Activated naive CD4-positive, alpha-beta T cell treated with anti-CD3 and anti-CD28 coated beads, Interleukin-2, amount 50 U/mL, for 16 hours (primary cell): Measurements from ENCODE around the gene AP3S2.

Experiments used
- DNase-seq: peaks from one replicate; pipeline ENCODE4 v3.0.0-alpha.2; 2020

The AP3S2 gene

DNA sequence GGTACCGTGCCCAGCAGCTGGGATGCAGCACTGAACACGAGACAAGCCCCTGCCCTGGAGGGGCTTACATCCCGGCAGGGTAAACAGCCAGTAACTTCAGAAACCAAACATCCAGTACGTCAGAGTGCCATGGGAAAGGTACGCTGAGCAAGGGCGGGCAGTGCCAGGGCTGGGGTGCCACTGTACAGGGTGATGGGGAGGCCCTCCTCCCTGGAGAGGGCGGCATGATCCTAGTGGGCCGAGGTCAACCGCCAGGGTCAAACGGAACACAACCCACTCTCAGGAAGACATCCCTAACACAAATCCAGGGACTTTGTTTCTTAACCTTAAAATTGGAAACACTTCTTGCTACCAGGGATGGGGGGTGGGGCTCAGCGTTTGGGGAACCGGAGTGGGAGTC lies 63.2 kb downstream of the AP3S2 start:
- DNase-seq = no peak

DNA sequence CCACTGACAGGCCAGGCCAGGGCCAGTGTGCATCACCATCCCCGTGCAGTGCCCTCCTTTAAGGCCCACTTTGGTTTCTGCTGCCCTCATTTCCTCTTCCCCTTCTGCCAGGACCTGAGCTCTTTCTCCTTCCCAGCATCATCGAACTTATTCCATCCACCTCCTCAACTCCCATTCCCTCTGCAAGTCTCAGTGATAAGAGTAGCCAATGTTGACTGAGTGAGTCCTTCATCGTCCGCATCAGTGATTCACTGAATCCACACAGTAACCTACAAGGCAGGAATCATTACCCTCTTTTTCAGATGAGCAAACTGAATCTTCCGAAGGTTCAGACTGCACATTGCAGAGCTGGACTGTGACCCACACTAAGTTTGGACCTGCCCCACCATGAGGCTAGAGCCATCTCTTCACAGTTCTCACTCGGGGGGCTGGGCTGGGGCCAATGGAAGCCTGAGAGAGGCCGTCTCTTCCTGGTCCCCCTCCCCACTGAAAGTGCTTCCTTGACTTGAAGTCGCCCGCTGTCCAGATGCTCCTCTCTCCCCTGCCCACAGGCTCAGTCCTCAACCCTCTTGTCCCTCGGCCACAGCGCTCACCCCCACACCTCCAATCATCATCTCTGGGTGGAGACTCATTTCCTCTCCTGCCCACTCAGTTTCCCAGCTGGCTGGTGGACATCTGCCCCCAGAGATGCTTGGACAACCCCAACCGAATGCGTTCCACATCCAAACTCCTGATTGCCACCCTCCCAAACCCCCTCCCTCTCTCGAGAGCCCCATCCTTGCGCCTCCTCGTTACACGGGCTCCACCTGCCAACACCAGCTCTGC lies 64.0 kb downstream of the AP3S2 start:
- DNase-seq = no peak

DNA sequence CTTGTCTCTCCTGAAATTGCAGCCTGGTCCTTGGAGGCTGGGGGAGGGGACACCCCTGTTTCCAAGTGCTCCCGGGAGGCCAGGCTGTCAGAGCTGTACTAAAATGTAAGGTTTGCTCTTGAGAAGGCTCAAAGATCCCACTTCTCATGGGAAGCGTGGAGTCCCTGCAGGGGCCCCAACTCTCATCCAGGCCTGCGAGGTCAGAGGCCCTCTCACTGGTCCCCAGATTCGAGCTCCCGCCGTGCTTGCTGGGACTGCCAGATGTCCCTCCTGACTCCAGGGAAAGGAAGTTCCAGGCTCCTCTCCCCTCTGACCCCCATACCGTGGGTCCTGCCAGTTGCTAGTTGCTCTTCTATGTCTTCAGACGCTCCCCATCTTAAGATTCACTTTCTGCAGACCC lies 64.6 kb downstream of the AP3S2 start:
- no peak for DNase-seq

DNA sequence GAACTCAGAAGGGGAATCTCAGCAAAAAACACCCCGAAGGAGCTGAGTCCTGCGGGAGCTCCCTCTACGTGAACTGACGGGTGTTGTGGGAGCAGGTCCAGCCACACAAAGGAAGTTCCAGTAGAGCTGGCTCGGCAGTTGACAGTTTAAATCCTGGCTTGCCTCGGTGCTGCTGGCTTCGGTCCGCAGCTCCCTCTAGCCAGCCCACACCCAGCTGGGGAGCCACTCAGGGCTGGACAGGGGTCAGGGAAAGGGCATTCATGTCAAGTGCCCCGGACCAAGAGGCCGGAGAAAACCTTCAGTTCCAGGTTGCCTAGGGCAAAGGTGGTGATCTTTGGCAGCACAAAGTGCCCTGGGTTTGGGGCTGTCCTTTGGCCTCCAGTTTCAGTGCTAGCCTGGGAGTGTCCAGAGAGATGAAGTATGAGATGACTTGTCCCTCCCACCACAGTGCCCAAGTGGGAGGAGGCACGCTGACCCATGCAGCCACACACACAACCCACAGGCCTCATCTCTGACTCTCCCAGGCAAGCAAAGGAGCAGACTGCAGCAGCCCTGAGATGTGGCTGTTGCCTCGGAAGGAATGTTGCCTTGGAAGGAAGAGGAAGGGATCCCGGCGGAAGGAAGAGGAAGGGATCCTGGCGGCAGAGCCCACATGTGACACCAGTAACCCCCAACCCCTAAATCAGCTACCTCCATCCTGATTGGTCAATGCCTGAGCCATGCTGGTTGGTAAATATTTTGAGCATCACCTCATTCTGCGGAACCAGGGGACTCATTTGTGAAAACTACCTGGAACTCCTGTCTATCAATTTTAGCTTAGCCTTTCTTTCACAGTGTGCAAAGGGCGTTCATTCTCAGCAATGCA lies 65.3 kb downstream of the AP3S2 start:
- no peak for DNase-seq

DNA sequence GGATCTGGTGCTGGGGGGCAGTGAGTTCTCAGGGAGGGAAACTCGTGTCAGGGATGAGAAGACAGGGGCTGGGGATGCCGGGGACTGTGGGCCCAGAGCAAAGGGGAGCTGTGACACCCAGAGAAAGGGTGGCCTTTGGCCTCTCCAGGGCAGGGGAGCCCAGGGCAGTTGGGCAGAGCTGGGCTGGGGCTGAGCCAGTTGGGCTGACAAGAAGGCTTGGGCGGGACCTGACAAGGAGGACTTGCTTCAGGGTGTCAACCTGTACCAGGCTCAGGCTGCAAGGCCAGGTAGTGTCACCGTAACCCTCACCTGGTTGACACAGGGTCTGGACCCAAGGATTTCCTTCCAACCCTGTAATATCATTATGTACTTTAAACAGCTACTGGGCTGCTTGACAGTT lies 66.0 kb downstream of the AP3S2 start:
- DNase-seq = no peak

DNA sequence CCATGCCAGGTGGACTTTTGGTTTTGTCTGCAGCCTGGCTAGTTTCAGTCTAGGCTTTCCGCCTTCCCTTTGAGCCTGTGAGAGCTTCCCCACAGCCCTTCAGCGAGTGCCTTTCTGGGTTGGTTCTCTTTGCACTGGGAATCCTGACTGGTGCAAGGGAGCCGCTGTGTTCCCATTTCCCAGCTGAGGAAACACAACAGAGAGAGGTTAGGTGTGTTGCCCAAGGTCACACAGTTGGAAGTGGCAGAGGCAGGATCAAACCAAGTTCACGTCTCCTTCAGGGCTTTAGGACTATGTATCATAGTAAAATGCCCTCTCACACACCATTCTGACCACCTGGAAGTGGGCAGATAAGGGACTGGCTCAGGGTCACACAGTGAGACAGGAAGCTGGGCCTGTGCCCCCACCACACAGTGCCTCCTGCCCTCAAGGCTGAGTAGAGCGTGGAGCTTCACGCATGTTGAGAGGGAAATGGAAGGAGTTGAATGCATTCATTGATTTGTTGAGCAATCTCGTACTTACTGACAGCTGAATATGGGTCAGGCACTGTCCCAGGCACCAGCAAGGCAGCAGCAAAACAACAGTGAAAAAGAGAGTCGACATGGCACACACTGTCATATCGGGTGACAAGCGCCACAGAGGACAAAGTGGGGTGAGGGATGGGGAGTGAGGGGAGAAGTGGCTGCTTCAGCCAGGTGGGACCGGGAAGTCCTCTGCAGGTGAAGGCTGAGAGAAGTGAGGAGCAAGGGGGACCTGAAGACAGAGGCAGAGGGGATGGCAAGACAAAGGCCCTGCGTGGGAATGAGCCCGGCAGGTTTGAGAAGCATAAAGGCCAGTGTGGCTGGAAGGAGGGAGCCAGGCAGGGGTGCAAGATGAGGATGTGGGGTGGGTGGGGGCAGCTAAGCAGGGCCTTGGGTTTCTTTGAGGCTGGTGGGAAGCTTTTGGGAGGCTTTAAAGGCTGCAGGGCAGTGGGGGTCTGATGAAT lies 66.8 kb downstream of the AP3S2 start:
- no peak for DNase-seq

DNA sequence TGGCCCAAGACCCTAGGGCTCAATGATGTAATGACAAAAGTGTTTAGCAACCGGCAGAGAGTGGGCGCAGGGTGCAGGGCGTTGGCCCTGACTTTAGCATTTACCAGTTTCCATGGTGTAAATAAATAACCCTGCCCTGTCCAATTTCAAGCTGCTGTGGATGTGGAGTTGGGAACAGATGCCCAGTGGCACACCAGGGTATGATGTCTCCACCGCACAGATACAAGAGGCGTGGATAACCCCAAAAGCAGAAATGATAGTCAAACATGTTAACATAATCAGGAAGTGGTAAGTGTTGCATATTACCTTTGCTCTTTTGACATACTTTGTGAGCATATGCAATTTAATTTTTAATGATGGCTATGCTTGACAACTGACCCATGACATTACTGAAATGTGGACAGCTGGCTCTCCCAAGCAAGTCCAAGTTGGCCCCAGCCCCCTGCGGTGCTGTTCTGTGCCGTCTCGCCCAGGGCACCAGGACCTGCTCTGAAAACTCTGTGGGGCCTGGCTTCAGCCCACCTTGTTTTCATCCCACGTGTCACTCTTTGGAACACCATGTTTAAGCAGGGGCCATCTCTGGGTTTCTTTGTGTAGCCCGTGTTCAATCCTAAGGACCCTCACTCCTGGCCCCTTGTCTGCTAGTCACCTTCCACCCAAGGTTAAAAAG lies 68.4 kb downstream of the AP3S2 start:
- DNase-seq = no peak

DNA sequence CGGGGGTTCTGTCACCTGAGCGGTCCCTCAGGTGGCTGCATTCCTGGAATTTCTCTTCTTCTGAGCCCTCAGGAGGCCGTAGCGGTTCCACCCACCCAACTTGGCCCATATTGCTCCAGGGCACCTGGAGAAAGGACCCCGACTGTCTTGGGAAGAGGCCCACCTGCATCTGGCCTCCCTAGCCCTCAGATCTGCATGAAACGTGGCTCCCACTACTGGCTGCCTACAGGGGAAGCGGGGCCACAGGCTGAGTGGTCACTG lies 69.3 kb downstream of the AP3S2 start:
- no peak for DNase-seq

DNA sequence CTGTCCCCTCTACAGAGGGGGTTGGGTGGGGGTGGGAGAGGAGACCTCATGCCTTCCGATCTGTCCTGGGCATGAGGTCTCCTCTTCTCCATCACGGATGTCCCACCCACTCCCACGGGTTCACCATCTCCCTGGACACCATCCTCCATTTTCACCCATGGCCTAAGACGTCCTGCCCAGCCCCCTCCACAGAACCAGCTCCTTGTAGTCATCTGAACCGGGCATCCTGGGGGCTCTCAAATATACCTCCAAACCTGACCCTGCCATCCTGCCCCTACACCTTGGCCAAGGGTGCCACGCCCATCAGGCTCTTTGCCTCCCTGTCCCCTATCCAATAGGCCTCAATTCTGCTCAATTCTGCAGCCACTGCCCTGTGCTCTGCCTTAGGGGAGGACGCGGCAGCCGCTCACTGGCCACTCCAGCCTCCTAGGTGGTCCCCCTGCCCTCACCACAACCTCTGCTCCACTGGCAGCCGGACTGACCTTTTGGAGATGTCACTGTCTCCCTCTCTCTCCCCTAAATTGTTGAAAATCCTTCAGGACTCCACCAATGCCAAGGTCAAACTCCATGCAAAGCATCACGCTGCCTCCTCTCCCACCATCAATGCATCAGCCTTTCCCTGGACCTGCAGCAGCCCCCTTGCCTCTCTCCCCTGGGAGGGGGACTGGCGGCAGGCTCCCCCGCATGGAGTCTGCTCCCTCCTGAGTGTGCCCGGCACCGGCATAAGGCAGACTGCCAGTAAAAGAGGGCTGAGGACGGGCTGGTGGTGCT lies 69.8 kb downstream of the AP3S2 start:
- no peak for DNase-seq

DNA sequence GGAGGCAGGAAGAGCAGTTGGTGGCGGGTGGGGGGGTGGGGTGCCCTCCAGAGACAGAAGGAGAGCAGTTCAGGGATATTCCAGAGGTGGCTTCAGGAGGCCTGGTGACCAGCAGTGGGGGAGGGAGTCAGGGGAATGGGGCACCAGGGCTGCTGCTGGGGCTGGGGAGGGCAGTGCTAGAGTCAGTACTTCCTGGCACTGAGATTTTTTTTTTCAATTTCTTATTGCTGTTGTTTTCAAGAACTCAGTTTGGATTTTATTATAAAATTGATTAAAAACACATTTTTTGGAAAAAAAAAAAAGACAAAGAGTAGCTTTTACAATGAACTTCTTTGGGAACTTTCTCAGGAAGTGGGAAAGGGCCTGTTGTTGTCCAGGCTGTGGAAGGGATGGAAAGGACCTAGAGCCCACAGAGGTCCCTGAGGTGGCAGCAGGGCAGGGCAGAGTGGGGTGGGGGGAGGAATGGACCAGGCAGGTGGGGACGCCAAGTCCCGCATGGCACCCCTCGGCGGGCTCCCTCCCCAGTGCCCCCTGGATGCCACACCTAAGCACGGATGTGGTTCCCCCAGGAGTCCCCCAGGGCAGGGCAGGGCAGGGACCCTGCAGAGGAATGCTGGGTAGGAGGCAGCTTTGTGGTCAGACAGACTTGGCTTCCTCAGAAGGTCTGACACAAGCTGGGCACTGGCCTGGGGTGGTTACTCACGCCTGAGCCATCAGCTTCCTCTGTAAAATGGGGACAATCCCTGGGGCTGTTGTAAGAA lies 70.7 kb downstream of the AP3S2 start:
- no peak for DNase-seq

DNA sequence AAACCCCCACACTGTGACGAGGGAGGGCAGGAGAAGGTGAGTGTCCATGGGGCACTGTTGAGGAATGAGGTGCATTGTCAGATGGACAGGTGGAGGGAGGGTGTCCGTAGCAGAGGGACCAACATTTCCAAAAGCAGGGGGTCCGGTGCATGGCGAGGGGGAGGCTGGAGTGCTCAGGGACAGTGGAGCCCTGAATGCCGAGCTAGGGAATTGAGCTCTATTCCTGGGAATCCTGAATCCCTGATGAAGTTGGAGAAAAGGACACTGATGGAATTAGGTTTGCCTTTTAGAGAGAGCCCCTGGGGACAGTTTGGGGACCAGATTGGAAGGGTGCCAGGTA lies 71.2 kb downstream of the AP3S2 start:
- no peak for DNase-seq

DNA sequence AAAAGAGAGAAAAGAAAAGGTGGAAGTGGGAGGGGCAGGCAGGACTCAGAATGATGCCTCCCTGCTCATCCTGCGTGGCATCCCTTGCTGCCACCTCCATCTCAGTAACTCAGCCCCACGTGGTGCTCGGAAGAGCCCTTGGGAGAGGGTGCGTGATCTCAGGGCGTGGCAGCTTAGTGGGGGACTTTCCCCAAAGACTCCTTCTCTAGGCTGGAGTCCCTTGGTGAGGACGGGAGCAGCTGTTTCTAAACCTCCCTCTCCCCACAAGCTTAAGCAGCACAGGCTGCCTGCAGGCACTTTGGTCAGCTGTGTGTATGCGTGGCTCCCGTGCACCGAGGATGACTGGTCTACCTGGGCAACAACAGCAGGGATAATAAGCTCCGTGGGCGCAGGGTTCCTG lies 71.8 kb downstream of the AP3S2 start:
- DNase-seq = no peak

DNA sequence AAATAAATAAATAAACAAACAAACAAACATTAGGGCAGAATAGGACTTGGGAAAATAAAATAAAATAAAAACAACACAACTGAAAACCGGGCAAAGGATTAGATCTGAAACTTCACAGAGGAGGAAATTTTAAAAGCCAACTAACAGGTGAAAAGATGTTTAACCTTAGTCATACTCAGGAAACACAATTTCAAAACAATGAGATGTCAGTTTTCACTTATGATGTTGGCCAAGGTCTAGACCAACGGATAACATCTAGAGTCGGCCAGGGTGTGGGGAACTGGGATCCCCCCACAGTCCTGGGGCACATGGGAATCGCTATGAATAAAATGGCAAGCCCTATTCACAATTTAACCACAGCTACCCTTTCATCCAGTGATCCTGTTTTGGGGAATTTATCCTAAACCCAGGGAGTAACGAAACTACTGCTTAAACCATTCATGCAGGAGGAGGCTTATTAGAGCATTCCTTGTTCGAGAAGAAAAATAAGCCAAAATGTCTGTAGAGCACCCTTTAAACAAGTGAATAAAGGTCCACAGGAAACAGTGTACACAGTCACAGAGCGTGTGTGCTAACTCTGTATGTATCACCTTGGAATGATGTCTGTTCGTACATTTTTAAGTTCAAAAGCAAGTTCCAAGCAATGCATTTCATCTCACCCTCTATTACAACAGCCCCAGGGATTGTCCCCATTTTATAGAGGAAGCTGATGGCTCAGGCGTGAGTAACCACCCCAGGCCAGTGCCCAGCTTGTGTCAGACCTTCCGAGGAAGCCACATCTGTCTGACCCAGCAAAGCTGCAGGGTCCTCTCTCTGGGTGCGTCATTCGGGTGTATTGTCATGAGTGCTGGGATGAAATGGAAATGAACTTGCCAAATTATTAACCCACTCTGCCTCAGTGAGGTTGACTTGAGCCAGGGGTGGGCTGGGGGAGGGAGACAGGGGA lies 72.9 kb downstream of the AP3S2 start:
- DNase-seq = no peak

DNA sequence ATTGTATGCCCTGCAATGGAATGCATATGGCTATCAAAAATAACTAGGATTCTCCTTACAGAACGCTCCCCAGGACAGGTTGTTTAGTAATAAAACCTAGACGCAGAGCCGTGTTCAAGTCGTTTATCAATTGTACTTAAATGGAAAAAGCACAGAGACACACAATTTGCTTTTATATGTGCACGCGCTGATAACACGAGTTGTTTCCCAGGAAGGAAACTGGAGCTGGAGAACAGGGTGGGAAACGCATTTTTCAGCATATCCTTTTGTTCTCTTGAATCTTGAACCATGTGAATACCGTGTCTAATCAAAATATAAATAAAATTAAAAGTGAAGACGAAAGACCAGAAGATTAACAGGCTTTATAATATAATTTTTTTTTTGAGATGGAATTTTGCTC lies 75.5 kb downstream of the AP3S2 start:
- no peak for DNase-seq

DNA sequence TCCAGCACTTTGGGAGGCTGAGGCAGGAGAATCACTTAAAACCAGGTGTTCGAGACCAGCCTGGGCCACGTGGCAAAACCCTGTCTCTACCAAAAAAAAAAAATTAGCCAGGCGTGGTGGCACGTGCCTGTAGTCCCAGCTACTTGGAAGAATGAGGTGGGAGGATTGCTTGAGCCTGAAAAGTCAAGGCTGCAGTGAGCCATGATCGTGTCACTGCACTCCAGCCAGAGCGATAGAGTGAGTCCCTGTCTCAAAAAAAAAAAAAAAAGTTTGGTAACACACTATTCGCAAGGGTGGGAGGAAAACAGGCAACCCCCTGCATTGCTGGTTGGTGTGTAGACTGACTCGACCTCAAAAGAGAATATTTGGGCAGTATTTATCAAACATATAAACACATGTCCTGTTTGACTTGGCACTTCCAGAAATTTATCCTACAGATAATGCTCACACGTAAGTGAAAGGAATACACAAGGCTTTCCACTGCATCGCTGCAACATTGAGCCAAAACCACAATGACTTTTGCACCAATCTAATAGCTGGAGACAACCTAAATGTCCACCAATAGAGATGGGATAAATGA lies 76.0 kb downstream of the AP3S2 start:
- DNase-seq = no peak

DNA sequence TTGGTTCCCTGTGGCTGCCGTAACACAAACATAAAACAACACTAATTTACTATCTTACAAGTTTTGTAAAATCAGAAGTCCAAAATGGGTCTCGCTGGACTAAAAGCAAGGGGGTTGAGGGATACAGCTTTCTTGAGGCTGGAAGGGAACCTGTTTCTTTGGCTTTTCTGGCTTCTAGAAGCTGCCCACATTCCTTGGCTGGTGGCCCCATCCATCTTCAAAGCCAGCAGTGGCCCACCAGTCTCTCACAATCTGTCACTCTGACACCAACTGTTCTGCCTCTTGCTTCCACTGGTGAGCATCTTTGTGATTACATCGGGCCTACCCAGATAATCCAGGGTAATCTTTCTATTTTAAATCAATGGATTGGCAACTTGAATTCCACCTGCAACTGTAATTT lies 78.0 kb downstream of the AP3S2 start:
- no peak for DNase-seq

DNA sequence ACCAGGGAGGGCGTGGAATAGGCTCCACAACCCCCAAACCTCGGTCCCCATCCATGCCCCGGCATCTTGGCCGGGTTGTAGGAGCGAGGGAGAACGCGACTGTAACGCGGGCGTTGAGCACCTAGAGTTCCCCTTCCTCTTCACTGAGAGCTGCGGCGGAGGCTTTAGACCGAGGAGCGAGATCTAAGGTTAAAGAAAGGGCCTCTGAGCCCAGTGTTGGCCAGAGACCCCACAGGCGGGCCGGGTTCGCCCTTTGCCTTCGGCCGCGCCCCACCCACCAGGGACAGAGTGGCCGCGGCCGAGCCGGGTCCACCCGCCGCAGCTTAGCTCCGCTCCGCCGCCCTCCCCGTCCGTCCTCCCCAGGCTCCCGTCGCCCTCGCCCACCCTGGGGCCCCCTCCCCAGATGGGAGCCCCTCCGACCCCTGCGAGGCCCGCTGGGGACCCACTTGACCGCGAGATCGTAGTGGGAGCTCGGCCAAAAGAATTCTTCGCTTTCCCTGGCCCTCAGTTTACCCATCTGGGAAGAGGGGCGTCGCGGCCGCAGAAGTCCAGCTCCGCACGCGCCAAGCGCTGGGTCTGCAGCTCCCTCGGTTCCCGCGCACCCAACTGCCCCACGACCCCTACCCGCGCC lies 79.6 kb downstream of the AP3S2 start:
- DNase-seq = no peak

DNA sequence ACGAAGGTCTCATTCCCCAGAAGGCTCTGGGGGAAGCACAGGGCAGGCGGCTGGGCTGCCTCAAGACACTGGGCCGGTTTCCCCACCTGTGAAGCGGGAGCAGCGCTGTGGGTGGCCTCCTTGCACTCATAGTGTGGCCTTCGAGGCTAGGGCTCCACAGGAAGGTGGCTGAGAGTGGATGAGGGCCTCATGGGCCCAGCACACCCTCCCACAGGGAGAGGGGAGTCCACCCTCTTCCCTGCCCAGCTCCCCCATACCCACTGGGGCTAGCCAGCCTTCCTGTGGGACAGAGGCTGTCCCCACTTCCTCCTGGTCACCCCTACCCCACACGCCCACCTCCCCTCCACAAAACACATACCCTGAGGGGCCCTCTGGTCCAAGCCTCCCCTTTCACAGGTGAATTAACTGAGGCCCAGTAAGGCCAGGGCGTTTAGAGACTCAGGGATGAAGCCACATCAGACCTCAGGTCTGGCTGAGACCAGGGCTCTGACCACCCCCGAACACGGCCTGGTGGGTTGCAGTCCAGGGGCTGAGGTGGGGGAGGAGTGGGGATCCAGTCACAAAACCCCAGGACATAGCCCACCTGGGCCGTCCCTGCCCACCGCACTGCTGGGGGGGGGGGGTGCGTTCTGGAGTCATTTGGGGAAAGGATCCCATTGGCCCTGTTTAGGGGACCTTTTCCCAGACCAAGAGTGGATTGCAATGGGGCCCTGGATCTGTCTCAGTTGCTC lies 80.2 kb downstream of the AP3S2 start:
- DNase-seq = no peak
